Trophoblast cell (in vitro differentiated cells and primary cell): ENCODE results near the gene ENKUR.
A peak's percentile ranks its signal among the peaks of the same experiment; 100 is the strongest.
"Not testable (repeated sequence)": the region's sequence is repeated elsewhere in the genome, so short reads cannot be mapped to it uniquely, and the experiment has no call there.

ENCODE experiments used
- DNase-seq, 2 donors: peaks; one replicate each; pipeline ENCODE4 v3.0.0-alpha.2; 2016
- H2AFZ ChIP-seq: 2 replicates; pipeline ENCODE4 v1.6.1; 2013; ENCODE audit warnings: low read length, moderate library complexity, mild to moderate bottlenecking; ENCODE audit not compliant: insufficient read depth, poor library complexity
- H2AK5ac ChIP-seq: 2 replicates; pipeline ENCODE4 v1.6.1; 2013; ENCODE audit warnings: mild to moderate bottlenecking, low read length
- H2BK120ac ChIP-seq: 2 replicates; pipeline ENCODE4 v1.6.1; 2013; ENCODE audit warnings: low read length, mild to moderate bottlenecking, moderate library complexity; ENCODE audit not compliant: insufficient read depth, poor library complexity
- H2BK12ac ChIP-seq: 2 replicates; pipeline ENCODE4 v1.6.1; 2013; ENCODE audit warnings: mild to moderate bottlenecking, low read length, moderate library complexity
- H2BK5ac ChIP-seq: 2 replicates; pipeline ENCODE4 v1.6.1; 2013; ENCODE audit warnings: low read length, low read depth, moderate library complexity, mild to moderate bottlenecking; ENCODE audit not compliant: poor library complexity
- H3K14ac ChIP-seq: 2 replicates; pipeline ENCODE4 v1.6.1; 2013; ENCODE audit warnings: mild to moderate bottlenecking, low read length
- H3K18ac ChIP-seq: 2 replicates; pipeline ENCODE4 v1.6.1; 2013; ENCODE audit warnings: mild to moderate bottlenecking, low read length
- H3K23ac ChIP-seq: 2 replicates; pipeline ENCODE4 v1.6.1; 2013; ENCODE audit warnings: low read length
- H3K27ac ChIP-seq: 2 replicates; pipeline ENCODE4 v1.5.1; 2013; ENCODE audit warnings: low read depth, mild to moderate bottlenecking, inconsistent platforms, low read length, moderate library complexity
- H3K27me3 ChIP-seq: 2 replicates; pipeline ENCODE4 v1.6.1; 2013; ENCODE audit warnings: inconsistent platforms, mild to moderate bottlenecking, low read length, moderate library complexity; ENCODE audit not compliant: insufficient read depth
- H3K36me3 ChIP-seq, 2 experiments: 1 replicate in 1 of 2; 2 replicates in 1 of 2; pipeline ENCODE4 v1.6.1; 2013; ENCODE audit warnings: low read length in 2 of 2, mild to moderate bottlenecking in 2 of 2, moderate library complexity in 1 of 2; ENCODE audit not compliant: insufficient read depth in 2 of 2, control insufficient read depth in 1 of 2
- H3K4ac ChIP-seq: 2 replicates; pipeline ENCODE4 v1.6.1; 2013; ENCODE audit warnings: low read depth, mild to moderate bottlenecking, low read length, moderate library complexity
- H3K4me1 ChIP-seq, 2 experiments: 1 replicate in 1 of 2; 2 replicates in 1 of 2; pipeline ENCODE4 v1.6.1; 2013; ENCODE audit warnings: low read length in 2 of 2, mild to moderate bottlenecking in 2 of 2, moderate library complexity in 1 of 2; ENCODE audit not compliant: insufficient read depth in 2 of 2, control insufficient read depth in 1 of 2
- H3K4me2 ChIP-seq: 2 replicates; pipeline ENCODE4 v1.6.1; 2013; ENCODE audit warnings: inconsistent platforms, mild to moderate bottlenecking, low read length, moderate library complexity
- H3K4me3 ChIP-seq: 2 replicates; pipeline ENCODE4 v1.5.1; 2013; ENCODE audit warnings: mild to moderate bottlenecking, low read depth, low read length, inconsistent platforms
- H3K79me1 ChIP-seq: one replicate; pipeline ENCODE4 v1.6.1; 2013; ENCODE audit warnings: low read length
- H3K79me2 ChIP-seq: 2 replicates; pipeline ENCODE4 v1.6.1; 2013; ENCODE audit warnings: low read length, mild to moderate bottlenecking; ENCODE audit not compliant: control insufficient read depth, insufficient read depth, poor library complexity
- H3K9ac ChIP-seq: 2 replicates; pipeline ENCODE4 v1.6.1; 2013; ENCODE audit warnings: mild to moderate bottlenecking, low read length
- H3K9me3 ChIP-seq: 2 replicates; pipeline ENCODE4 v1.6.1; 2013; ENCODE audit warnings: low read depth, mild to moderate bottlenecking, control low read depth, inconsistent platforms, low read length; ENCODE audit not compliant: insufficient read depth
- H4K12ac ChIP-seq: 2 replicates; pipeline ENCODE4 v1.6.1; 2013; ENCODE audit warnings: low read depth, mild to moderate bottlenecking, low read length, moderate library complexity
- H4K8ac ChIP-seq: 2 replicates; pipeline ENCODE4 v1.6.1; 2013; ENCODE audit warnings: low read depth, mild to moderate bottlenecking, low read length, moderate library complexity
- H4K91ac ChIP-seq: one replicate; pipeline ENCODE4 v1.6.1; 2013; ENCODE audit warnings: low read depth, mild to moderate bottlenecking, low read length, moderate library complexity
- WGBS: extraction: QIAGEN DNeasy Blood & Tissue Kit; methylation state at CpG from one replicate; pipeline ENCODE4 v1.1.7; 2013; ENCODE audit warnings: missing lambda C conversion rate; ENCODE audit not compliant: insufficient read length, insufficient coverage; ENCODE audit errors: extremely low coverage; 5-methylcytosine and 5-hydroxymethylcytosine counted together

ENKUR gene

DNA sequence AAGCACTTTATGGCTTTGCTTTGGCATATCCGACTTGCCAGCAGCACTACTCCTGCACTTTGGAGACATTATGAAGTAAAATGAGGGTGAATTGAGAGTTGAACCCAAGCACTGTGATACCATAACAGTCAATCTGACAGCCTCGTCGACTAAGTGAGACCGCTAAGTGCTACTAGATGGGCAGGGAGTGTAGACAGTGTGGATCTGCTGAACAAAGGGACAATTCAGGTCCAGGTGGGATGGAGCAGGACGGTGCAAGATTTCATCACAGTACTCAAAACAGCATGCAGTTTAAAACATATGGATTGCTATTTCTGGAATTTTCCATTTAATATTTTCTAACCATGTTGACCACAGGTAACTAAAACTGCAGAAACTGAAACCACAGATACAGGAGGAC is 42.8 kb downstream of the ENKUR start:
- Histone ChIP-seq H2AFZ (no peak overlapping the region), H3K23ac (no peak overlapping the region), H3K27me3 (no peaks in the 10 kb centered on the region), H3K18ac (no peak overlapping the region), H3K4me3 (no peak overlapping the region), H3K9me3 (no peaks in the 10 kb centered on the region), H3K4me1 (no peaks in the 10 kb centered on the region), H2BK5ac (no peak overlapping the region), H3K79me2 (no peaks in the 10 kb centered on the region), H2BK120ac (no peak overlapping the region), H4K91ac (no peak overlapping the region), H3K9ac (no peak overlapping the region), H3K79me1 (no peaks in the 10 kb centered on the region), H2AK5ac (no peak overlapping the region), H4K12ac (no peak overlapping the region), H4K8ac (no peak overlapping the region), H3K14ac (no peak overlapping the region), H2BK12ac (no peak overlapping the region), H3K36me3 (no peaks in the 10 kb centered on the region), H3K4ac (no peak overlapping the region), H3K4me2 (no peak overlapping the region), H3K27ac (no peak overlapping the region)
- peak in 1 of 2 donors; percentile 16 for DNase-seq
- WGBS: no CpG with 5 or more reads among the region's 5 CpGs

DNA sequence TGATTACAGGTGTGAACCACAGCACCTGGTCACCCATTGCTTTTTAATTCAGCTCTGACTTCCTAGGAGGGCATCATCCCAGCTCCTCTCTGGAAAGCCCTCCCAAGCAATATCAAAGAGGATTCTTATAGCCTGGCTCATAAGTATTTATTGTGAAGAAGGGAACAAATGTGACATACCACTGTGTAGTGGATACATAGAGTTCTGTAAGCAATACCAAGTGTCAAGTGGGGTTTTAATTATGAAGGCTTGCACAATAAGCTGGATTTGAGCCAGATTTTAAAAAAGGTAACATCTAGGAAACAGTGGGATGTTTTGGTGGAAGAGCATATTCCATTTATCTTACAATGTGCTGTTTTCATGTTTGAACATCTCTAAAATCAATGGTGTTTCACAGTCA is 44.6 kb downstream of the ENKUR start:
- Histone ChIP-seq H4K8ac (no peak overlapping the region), H3K4me1 (no peaks in the 10 kb centered on the region), H4K91ac (no peak overlapping the region), H3K36me3 (no peaks in the 10 kb centered on the region), H3K4me3 (no peak overlapping the region), H3K27ac (no peak overlapping the region), H3K23ac (no peak overlapping the region), H3K18ac (no peak overlapping the region), H4K12ac (no peak overlapping the region), H3K9me3 (no peaks in the 10 kb centered on the region), H3K79me2 (no peaks in the 10 kb centered on the region), H3K4ac (no peak overlapping the region), H3K4me2 (no peak overlapping the region), H2BK120ac (no peak overlapping the region), H3K9ac (no peak overlapping the region), H3K79me1 (no peaks in the 10 kb centered on the region), H2AK5ac (no peak overlapping the region), H3K27me3 (no peaks in the 10 kb centered on the region), H2BK5ac (no peak overlapping the region), H2BK12ac (no peak overlapping the region), H3K14ac (no peak overlapping the region), H2AFZ (no peak overlapping the region)
- DNase-seq: no peak

DNA sequence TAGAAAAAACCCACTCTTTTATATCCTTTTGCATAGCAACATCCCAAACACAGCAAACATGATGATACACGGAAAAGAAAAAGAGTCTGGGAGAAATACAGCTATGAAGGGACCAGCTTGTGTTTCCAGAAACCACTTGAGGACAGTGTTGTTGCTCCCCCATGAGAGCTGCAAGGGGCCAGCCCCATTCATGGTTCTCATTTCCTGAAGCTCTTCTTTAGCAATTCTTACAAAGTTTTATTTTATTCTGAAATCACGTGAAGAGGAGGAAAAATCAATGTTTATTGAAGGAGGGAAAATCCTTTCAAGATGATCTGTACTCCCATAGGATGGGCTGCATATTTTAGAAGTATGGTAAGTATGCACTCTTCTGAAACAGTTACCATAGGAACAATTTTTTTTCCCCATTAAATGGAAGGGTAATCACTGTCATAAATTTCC is 46.1 kb downstream of the ENKUR start:
- no peak overlapping the region for H3K23ac ChIP-seq
- H2AFZ ChIP-seq: no peak overlapping the region
- no peaks in the 10 kb centered on the region for H3K9me3 ChIP-seq

DNA sequence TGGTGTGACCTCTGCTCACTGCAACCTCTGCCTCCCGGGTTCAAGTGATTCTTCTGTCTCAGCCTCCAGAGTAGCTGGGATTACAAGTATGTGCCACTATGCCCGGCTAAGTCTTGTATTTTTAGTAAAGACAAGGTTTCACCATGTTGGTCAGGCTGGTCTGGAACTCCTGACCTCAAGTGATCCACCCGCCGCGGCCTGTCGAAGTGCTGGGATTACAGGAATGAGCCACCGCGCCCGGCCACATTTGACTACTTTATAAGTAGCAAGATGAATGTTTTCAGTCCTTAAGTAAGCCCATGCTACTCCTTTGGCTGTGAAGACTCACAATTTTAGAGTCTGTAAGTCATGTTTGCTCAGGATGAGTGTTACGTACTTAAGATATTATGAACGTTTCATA is 47.0 kb downstream of the ENKUR start:
- H3K36me3 ChIP-seq, H3K4me1 ChIP-seq, H3K79me1 ChIP-seq, H3K9me3 ChIP-seq, H3K23ac ChIP-seq, H3K27me3 ChIP-seq, H2AFZ ChIP-seq, H3K27ac ChIP-seq, H3K4me2 ChIP-seq, H2BK5ac ChIP-seq, H4K12ac ChIP-seq, H3K4ac ChIP-seq, H3K4me3 ChIP-seq, H2BK12ac ChIP-seq, H2AK5ac ChIP-seq, H4K8ac ChIP-seq, H3K9ac ChIP-seq, H4K91ac ChIP-seq, H3K18ac ChIP-seq, H2BK120ac ChIP-seq, H3K79me2 ChIP-seq, DNase-seq, H3K14ac ChIP-seq: not testable (repeated sequence)
- no CpG with 5 or more reads among the region's 11 CpGs for WGBS

More for the DNA sequence above, 46.1 kb downstream of the ENKUR start:
- H3K36me3 ChIP-seq: no peaks in the 10 kb centered on the region
- H3K27ac ChIP-seq: no peak overlapping the region
- H2BK5ac ChIP-seq: no peak overlapping the region
- no peak overlapping the region for H2BK12ac ChIP-seq
- no peak for DNase-seq
- H3K4ac ChIP-seq: no peak overlapping the region
- no peaks in the 10 kb centered on the region for H3K79me2 ChIP-seq
- H3K18ac ChIP-seq: no peak overlapping the region
- no peak overlapping the region for H3K4me2 ChIP-seq
- no peak overlapping the region for H3K4me3 ChIP-seq
- no peak overlapping the region for H3K14ac ChIP-seq
- no peak overlapping the region for H4K12ac ChIP-seq
- H3K4me1 ChIP-seq: no peaks in the 10 kb centered on the region
- H3K79me1 ChIP-seq: no peaks in the 10 kb centered on the region
- WGBS: no CpG with 5 or more reads among the region's 2 CpGs
- no peak overlapping the region for H4K8ac ChIP-seq
- no peaks in the 10 kb centered on the region for H3K27me3 ChIP-seq
- H2BK120ac ChIP-seq: no peak overlapping the region
- H2AK5ac ChIP-seq: no peak overlapping the region
- no peak overlapping the region for H4K91ac ChIP-seq
- H3K9ac ChIP-seq: no peak overlapping the region
